Mammary epithelial cell (primary cell): Measurements from ENCODE around the gene TRIAP1.

ENCODE experiments used
- CTCF ChIP-seq, 2 donors: IDR thresholded peaks in 1 of 2; conservative IDR thresholded peaks in 1 of 2; 2 replicates each; pipeline ENCODE4 v1.5.1; 2011 to 2012; ENCODE audit warnings: inconsistent platforms in 2 of 2, low read length in 2 of 2, mild to moderate bottlenecking in 2 of 2, control low read depth in 1 of 2, low read depth in 1 of 2; ENCODE audit not compliant: insufficient read depth in 1 of 2; ENCODE audit errors: extremely low read depth in 1 of 2
- EZH2 ChIP-seq: IDR thresholded peaks from 2 replicates; pipeline ENCODE4 v1.6.1; 2012; ENCODE audit warnings: low read length, inconsistent platforms, borderline replicate concordance

- TF ChIP-seq EZH2 (no peak), CTCF (conservative IDR thresholded peaks at IDR 0.05 in 1 of 2, IDR thresholded peaks at IDR 0.05 in 1 of 2; ENCODE audit: extremely low read depth in 1 of 2, insufficient read depth in 1 of 2, low read depth in 1 of 2, low read length in 2 of 2) (no peak)
Observed at GRCh38 chr12:120468325-120468820, 22.2 kb upstream of the TRIAP1 start.
